ENCODE results near the gene MBD3L4.

GRCh38 chr19:7076151-7076550, 36.2 kb upstream of the MBD3L4 start:
- TF ChIP-seq POLR2A (IDR thresholded peaks at IDR 0.05; ENCODE audit: low read depth, low read length) (no peak), SIX5 (IDR thresholded peaks at IDR 0.05; ENCODE audit: low read depth, low read length, severe bottlenecking) (no peak), POLR2AphosphoS5 (IDR thresholded peaks at IDR 0.05; ENCODE audit: low read length) (no peak), NR2C1 (IDR thresholded peaks at IDR 0.05) (no peak), RB1 (IDR thresholded peaks at IDR 0.05; ENCODE audit: borderline replicate concordance) (no peak), NRF1 (conservative IDR thresholded peaks at IDR 0.05; ENCODE audit: low read depth, low read length) (no peak), SUZ12 (IDR thresholded peaks at IDR 0.05; ENCODE audit: unreplicated experiment) (no peak), JUND (IDR thresholded peaks at IDR 0.05; ENCODE audit: low read depth, low read length) (no peak), PKNOX1 (IDR thresholded peaks at IDR 0.05) (no peak), CHD2 (IDR thresholded peaks at IDR 0.05; ENCODE audit: borderline replicate concordance, low read depth, low read length) (no peak), PAX8 (IDR thresholded peaks at IDR 0.05) (no peak), NR2C2 (IDR thresholded peaks at IDR 0.05; ENCODE audit: borderline replicate concordance, control insufficient read depth, insufficient read length, low read depth) (no peak)
- TF ChIP-seq, protein P1, sequence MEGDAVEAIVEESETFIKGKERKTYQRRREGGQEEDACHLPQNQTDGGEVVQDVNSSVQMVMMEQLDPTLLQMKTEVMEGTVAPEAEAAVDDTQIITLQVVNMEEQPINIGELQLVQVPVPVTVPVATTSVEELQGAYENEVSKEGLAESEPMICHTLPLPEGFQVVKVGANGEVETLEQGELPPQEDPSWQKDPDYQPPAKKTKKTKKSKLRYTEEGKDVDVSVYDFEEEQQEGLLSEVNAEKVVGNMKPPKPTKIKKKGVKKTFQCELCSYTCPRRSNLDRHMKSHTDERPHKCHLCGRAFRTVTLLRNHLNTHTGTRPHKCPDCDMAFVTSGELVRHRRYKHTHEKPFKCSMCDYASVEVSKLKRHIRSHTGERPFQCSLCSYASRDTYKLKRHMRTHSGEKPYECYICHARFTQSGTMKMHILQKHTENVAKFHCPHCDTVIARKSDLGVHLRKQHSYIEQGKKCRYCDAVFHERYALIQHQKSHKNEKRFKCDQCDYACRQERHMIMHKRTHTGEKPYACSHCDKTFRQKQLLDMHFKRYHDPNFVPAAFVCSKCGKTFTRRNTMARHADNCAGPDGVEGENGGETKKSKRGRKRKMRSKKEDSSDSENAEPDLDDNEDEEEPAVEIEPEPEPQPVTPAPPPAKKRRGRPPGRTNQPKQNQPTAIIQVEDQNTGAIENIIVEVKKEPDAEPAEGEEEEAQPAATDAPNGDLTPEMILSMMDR (IDR thresholded peaks at IDR 0.05 in 2 of 3, conservative IDR thresholded peaks at IDR 0.05 in 1 of 3; ENCODE audit: control insufficient read depth in 2 of 3, extremely low read depth in 1 of 3, insufficient read depth in 1 of 3, low read depth in 3 of 3, low read length in 3 of 3) = no peak
- TF ChIP-seq, protein P2, sequence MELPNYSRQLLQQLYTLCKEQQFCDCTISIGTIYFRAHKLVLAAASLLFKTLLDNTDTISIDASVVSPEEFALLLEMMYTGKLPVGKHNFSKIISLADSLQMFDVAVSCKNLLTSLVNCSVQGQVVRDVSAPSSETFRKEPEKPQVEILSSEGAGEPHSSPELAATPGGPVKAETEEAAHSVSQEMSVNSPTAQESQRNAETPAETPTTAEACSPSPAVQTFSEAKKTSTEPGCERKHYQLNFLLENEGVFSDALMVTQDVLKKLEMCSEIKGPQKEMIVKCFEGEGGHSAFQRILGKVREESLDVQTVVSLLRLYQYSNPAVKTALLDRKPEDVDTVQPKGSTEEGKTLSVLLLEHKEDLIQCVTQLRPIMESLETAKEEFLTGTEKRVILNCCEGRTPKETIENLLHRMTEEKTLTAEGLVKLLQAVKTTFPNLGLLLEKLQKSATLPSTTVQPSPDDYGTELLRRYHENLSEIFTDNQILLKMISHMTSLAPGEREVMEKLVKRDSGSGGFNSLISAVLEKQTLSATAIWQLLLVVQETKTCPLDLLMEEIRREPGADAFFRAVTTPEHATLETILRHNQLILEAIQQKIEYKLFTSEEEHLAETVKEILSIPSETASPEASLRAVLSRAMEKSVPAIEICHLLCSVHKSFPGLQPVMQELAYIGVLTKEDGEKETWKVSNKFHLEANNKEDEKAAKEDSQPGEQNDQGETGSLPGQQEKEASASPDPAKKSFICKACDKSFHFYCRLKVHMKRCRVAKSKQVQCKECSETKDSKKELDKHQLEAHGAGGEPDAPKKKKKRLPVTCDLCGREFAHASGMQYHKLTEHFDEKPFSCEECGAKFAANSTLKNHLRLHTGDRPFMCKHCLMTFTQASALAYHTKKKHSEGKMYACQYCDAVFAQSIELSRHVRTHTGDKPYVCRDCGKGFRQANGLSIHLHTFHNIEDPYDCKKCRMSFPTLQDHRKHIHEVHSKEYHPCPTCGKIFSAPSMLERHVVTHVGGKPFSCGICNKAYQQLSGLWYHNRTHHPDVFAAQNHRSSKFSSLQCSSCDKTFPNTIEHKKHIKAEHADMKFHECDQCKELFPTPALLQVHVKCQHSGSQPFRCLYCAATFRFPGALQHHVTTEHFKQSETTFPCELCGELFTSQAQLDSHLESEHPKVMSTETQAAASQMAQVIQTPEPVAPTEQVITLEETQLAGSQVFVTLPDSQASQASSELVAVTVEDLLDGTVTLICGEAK (IDR thresholded peaks at IDR 0.05; ENCODE audit: borderline replicate concordance) = no peak

All from GM12878 (cell line).